ENCODE results near the gene CHRNA4. TPM values are rescaled to one million over a fixed set of nuclear protein-coding genes. Genes with fewer than 3 reads are reported as not detected.
"Not testable (repeated sequence)": the region's sequence is repeated elsewhere in the genome, so short reads cannot be mapped to it uniquely, and the experiment has no call there.

The CHRNA4 gene
- total RNA-seq, 1 donor from 2014 or later: not detected

DNA sequence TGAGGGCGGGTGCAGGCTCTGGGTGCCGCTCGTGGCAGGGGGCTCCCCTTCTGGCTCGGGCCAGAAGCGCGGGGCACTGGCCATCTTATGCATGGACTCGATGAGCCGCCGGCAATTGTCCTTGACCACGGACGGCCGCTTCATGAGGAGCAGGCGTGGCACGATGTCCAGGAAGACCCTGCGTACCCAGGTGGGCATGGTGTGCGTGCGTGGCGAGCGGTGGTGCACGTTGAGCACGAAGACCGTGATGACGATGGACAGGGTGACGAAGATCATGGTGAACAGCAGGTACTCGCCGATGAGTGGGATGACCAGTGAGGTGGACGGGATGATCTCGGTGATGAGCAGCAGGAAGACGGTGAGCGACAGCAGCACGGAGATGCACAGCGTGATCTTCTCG, 11.0 kb downstream of the CHRNA4 start:
- DNase-seq (ENCODE audit: low spot score): no peak

DNA sequence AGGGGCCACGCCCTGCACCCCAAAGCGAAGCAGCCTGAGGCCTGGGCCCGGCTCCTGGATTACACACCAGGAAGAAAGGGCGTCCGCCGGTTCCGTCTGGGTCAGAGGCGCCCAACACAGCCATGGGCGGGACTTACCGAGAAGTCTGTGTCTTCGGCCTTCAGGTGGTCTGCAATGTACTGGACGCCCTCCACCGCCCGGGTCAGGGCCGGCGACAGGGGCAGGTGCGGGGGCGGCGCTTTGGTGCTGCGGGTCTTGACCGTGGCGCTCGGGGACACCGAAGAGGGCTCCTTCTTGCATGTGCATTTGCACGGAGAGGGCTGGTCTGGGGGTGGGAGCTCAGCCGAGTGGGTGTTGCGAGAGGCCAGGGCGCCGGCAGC, 11.6 kb downstream of the CHRNA4 start:
- DNase-seq (ENCODE audit: low spot score): no peak

DNA sequence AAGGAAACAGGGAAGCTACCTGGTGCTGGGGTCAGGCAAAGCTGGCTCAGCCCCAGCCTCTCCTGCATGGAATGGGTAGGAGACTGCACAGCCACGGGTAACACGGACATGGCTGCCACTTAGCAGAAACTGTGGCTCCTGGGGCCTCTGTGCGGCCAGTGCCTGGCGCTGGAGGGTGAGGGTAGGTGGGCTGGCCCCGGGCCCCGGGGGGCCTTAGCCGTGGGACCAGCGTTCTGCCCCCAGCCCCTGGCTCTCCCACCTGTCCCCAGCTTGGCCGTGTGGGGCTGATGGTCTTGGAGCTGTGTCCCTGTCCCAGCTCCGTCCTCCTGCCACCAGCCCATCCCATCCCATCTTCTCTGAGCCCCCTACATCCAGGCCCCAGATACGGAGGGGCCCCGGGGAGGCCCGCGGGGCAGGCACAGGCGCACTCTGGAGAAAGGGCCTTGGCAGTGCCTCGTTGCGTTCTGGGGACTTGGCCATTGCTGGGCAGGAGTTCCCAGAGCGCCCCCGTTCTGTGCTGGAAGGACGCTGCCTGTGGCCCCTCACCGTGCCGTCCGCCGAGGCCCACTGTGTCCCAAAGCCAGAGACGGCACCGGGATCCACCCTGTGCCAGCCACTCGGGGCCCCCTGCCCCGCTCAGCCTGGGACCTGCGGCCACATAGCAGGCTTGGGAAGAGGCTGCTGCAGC, 12.2 kb downstream of the CHRNA4 start:
- DNase-seq (ENCODE audit: low spot score): no peak

DNA sequence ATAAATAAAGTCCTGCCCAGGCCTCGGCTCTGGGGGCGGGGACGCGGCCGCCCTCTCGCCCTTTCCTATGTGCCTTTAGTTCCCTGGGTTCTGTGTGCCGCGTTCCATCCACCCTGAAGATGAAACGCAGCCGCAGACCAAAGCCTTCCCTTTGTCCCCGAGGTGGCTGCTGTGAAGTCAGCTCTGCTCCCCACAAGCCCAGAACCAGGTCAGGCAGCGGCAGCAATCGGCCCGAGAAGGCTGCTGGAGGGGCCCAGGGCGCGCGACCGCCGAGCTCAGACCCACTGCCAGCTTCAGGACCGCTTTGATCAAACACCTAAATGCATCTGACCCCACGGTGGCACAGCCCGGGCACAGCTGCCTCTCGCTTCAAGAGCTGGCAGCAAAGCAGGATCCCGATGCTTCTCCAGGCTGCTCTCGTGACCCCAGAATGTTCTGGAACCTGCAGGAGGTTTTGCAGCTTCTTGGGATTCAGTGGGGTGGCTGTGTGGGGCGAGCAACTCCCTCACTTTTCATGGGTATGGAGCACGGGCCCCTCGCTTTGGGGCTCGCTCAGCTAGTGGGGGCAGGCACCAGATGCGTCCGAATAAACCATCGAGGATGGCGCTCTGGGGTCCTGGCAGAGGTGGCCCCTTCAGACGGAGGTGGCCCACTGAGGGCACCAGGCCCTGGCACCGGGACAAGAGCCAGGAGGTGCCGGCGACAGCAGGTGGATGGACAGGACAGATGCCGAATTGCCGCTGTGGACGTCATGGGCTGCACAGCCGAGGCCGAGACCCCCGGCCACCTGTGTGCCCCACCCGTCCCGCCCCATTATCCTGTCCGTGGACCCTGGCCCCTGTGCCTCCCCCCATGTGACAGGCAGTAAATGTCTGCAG, 13.0 kb downstream of the CHRNA4 start:
- DNase-seq (ENCODE audit: low spot score): no peak

DNA sequence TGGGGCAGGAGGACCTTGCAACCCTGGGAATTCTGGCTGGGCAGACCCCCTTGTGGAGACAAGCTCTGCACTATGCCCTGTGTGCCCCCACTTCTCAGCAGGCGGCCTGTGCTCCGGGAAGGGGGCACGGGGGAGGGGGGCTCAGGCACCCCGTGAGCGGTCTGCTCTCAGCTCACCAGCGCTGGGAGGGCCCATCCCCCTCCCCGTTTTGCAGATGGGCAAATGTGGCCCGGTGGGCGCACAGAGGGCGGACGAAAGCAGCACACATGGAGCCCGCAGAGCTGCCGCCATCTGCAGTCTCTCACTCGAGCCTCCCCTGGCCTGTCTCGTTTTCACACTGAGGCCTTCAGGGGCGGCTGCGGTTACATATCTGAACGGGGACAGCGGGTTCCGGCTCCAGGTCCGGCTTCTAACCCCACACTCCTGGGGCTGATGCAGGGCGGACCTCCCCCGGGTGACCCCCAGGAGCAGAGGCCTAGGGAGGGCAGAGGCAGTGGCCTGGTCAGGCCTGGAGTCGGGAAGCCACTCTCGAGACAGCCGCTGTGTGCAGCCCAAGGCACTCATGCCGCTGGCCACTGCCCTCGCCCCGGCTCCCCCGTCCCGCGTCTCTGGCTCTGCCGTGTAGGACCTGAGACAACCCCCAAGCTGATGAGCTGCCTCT, 13.9 kb downstream of the CHRNA4 start:
- DNase-seq (ENCODE audit: low spot score): no peak

DNA sequence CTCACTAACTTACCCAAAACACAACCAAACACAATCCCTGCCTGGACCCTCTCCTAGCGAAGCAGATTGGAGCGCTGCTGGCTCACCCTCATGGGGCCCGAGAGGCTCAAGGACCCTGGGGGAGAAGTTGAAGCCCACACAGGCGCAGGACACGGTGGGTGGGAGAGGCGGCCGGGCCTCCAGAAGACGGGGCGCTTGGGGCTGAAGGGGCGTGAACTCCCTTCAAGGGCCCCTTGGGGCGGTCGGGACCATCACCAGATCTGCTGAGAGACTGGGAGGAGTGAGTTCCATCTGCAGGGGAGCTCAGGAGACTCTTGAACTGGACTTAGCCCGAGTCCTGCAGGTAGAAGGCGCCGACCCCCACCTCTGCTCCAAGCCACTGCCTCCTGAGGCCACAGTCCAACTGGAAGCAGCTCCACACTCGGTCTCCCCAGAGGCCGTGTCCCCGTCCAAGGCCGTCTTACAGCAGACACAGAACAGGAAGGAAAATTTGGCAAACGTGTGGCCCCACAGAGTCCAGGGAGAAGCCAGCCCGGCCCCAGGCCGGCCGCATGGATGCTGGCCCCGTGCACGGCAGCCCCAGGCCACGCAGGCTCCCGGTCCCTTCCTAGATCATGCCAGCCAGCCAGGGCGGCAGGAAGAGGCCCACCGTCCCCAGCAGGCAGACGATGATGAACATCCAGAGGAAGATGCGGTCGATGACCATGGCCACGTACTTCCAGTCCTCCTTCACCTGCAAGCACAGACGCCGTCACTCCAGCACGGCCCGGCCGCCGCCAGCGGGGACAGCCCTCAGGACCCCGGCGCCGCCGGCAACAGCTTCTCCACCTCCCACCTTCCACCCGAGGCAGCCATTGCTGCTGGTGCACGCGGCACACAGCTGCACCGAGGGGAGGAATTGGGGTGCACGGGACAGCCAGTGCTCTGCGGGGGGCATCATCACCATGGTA, 14.7 kb downstream of the CHRNA4 start:
- no peak for DNase-seq (ENCODE audit: low spot score)

DNA sequence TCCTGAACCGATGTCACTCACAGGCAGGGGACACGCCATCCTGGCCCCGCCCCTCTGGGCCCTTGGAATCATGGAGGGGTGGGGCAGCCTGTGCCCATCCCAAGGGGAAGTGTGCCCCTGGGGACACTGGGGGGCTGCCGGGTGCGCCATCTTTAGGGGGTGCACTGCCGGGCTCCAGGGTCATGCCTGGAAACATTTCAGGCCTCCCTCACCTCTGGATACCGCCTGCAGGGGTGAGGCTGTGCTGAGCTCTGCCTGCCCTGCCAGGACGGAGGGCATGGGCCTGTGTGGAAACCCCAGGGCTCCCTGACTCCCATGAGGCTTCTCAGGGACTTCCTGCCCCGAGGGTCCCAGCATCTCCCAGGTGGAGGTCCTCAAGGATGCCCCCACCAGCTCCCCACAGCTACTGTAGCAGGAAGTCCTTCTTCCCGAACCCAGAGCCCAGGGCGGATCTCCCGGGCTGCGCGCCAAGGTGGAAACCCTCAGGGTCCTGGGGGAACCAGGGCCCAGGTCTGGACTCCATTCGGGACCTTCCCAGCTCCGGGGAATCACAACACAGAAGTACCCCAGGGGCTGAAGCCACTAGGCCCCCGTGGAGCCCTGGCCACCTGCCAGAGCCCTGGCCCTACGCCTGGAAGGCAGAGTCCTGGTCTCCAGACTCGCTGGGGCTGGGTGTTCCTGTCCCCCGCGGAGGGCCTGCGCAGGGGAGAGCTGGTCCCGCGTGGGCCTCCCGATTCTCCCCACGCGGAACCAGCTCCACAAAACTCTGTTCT, 15.6 kb downstream of the CHRNA4 start:
- no peak for DNase-seq (ENCODE audit: low spot score)

DNA sequence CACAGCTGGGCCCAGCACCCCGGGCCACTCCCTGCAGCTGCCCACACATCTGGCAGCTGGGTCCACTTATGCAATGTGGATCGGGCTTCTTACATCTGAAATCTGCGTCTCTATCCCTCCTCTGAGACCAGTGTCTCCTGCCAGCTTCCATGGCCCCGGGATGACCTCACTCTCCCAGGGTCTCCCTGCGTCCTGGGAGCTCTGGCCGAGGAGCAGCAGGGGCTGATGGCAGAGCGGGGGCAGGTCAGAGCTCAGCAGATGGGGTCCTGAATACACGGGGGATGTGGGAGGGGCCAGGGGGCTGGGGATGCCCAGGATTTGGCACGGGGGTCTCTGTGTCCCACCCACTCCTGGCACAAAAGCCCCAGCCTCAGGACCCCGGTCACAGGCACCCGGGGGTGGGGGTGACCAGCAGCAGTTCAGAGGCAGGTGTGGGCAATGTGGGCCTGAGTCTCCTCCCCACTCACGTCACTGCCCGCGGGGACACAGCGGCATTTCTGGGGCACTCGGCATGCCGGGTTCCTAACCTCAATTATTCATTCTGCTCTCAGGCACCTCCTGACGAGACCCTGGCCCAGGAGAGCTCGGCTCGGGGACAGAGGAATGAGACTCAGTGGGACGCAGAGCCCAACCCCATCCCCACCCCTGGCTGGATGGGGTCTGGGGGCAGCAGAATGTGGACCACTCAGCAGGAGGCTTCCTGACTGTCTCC, 16.4 kb downstream of the CHRNA4 start:
- DNase-seq (ENCODE audit: low spot score): no peak

DNA sequence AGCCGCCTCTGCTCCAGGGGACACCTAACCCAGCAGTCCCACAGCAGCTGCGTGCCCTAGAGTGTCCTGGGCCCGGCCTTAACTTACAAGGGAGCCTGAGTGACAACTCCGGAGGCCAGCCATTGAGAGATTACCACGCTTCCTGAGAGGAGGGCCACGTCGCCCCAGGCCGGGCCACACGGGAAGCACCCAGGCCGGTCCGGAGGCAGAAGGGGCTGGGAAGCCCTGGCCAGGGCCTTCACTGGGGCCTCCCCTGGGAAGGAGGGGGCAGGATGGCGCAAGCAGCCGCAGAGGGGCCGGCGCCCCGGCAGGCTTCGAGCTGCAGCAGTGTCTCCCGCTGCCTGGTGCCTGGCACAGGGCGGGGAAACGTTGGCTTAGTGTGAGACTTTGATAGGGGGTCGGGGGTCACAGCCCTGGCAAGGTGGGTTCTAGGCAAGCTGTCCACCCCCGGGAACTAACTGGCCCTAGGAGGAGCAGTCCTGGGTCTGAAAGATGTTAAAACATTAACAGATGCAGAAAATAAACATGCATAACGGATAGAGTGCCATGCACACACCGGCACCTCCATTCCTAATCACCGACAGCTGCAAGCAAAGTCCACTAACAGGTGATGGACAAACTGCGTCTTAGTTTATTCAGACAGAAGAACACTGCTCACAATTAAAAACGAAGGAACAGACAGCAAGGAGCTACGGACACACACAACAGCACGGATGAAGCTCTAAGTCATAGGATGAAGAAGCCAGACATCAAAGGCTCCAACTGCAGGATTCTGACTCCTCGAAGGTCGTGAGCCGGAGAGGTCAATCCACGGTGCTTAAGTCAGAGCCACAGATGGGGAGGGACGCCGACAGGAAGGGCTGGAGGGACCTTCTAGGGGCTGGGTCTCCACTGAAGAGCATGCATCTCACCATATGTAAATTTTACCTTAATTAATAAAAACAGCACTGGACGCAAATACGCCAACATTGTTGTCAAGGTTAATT, 17.4 kb downstream of the CHRNA4 start:
- DNase-seq (ENCODE audit: low spot score): no peak

DNA sequence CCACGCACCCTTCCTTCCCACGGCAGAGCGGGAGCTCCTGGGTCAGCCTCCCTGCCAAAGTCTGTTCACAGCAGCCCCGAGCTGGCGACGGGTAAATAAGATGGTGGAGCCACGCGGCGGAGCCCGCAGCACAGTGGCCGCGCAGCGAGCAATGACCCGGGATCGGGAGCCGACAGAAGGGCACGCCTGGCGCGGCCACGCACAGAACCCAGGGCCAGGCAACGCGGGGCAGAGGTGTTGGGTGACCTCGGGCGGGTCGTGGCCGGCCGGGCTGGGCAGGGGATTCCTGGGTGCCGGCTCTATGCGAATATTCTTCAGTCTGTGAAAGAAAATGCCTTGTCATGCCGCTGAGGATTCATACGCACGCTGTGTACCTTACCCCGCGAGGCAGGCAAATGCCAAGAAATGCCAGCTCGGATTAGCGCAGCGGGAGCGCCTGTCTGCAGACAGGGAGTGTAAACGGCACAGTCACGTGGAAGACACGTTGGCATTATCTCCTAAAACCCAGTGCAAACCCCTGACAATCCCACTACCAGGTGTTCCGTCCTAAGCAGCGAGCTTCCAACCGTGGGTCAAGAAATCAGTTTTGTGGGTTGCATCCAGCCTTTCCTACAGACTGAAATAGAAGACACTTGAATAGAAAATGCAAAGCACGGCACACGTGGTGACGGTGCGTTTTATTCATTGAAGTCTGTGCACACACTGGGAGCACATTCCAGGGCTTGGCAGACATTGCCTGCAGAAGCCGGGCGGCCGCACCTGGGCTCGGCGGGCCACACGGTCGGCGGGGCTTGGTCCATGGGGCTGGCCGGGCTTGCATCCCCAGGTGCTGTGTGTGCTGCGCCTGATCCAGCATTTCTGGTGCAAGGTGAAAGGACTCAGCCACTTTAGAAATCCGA, 18.3 kb downstream of the CHRNA4 start:
- DNase-seq (ENCODE audit: low spot score): no peak

DNA sequence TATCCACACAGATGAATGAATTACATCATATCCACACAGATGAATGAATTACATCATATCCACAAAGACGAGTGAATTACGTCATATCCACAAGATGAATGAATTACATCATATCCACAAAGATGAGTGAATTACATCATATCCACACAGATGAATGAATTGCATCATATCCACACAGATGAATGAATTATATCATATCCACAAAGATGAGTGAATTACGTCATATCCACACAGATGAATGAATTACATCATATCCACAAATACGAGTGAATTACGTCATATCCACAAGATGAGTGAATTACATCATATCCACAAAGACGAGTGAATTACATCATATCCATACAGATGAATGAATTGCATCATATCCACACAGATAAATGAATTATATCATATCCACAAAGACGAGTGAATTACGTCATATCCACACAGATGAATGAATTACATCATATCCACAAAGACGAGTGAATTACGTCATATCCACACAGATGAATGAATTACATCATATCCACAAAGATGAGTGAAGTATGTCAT, 20.9 kb downstream of the CHRNA4 start:
- DNase-seq (ENCODE audit: low spot score): not testable (repeated sequence)

DNA sequence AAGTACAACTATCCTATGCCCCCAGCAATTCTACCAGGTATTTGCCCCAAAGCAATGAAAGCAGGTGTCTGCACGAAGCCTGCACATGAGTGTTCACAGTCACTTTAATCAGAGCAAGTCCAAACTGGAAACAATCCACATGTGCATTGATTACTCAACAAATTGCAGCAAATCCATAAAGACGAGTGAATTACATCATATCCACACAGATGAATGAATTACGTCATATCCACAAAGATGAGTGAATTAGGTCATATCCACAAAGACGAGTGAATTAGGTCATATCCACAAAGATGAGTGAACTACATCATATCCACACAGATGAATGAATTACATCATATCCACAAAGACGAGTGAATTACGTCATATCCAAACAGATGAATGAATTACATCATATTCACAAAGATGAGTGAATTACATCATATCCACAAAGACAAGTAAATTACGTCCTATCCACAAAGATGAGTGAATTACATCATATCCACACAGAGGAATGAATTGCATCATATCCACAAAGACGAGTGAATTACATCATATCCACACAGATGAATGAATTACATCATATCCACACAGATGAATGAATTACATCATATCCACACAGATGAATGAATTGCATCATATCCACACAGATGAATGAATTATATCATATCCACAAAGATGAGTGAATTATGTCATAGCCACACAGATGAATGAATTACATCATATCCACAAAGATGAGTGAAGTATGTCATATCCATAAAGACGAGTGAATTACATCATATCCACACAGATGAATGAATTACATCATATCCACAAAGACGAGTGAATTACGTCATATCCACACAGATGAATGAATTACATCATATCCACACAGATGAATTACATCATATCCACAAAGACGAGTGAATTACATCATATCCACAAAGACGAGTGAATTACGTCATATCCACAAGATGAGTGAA, 21.7 kb downstream of the CHRNA4 start:
- not testable (repeated sequence) for DNase-seq (ENCODE audit: low spot score)

DNA sequence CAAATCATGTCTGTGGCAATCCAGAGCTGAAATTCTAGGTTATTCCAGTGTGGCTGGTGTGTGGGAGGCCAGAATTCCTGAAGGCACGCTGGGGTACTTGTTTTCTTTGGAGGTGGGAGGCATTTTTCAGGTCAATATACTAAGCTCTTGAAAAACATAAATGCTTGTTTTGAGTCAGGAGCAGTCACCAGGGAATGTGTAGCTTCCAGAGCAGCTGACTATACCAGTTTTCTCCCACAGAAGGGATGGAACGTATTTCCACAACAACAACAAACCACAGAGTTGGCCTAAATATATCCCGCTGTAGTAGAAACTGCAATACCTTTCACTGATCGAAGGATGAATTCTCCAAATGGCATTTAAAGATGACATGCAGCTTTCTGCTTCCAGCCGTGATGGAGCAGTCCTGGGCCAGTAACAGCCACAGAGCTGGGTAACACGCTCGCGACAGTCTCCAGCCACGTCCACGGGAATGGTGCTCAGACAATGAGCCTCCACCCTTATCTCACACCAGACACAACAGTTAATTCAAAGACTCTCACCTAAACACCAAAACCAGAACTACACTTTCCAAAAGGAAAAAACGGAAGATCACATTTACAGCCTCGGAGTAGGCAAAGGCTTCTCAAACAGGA, 23.2 kb downstream of the CHRNA4 start:
- no peak for DNase-seq (ENCODE audit: low spot score)

DNA sequence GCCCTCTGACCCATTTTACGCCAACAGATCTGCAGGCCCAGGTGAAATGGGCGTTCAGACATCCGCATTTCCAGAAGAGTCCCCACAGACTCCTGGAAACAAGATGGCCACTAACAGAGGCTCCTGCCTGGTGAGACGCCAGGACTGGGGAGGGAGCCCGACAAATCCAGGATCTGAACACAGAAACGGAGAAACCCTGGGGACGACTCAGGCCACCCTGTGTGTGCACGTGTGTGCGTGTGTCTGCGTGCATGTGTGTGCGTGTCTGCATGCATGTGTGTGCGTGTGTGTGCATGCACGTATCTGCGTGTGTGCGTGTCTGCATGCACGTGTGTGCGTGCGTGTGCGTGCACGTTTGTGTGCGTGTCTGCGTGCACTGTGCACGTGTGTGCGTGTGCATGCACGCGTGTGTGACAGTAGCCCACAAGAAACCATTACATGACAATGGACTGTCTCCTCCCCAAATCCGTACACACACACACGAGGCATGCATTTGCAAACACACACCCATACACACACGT, 24.9 kb downstream of the CHRNA4 start:
- no peak for DNase-seq (ENCODE audit: low spot score)

DNA sequence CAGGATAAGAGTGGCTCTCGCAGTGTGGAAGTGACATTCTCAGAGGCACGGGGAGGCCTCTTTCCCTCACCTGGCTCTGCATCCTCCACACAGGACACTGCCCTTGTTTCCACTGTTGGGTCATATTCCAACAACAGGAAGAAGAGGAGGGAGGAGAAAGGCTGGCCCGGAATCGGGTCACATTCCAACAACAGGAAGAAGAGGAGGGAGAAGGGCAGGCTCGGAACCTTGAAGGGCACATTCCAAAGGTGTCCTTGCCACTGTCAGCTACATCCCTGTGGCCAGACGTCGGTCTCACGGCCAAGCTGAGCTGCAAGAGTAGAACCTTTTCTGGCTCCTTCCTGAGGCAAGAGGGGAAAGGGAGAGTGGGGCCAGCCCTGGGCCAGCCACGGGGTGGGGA, 25.4 kb downstream of the CHRNA4 start:
- no peak for DNase-seq (ENCODE audit: low spot score)

DNA sequence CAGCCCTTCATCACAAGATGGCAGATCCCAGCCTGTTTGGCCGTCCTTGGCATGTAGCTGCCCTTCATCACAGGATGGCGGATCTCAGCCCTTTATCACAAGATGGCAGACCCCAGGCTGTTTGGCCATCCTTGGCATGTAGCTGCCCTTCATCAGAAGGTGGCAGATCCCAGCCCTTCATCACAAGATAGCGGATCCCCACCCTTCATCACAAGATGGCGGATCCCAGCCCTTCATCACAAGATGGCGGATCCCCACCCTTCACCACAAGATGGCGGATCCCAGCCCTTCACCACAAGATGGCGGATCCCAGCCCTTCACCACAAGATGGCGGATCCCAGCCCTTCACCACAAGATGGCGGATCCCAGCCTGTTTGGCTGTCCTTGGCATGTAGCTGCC, 26.1 kb downstream of the CHRNA4 start:
- DNase-seq (ENCODE audit: low spot score): not testable (repeated sequence)
